HT1080 (cell line): ENCODE measurements around the gene CCND2. TPM values are rescaled to one million over a fixed set of nuclear protein-coding genes. Genes with fewer than 3 reads are reported as not detected.

ENCODE experiments used
- total RNA-seq: library from RNA; depleted of rRNA; stranded (reverse); fragments of >200 nt; shearing (Covaris generic); gene quantifications from 2 replicates; pipeline ENCODE4 v1.2.3, GENCODE V29; 2014; rRNA removed

Gene CCND2
- total RNA-seq, 1 experiment from 2014 or later = 3.2 TPM

Other genes with a start within 250 kb of the CCND2 start
- 11.0 and 13.8 TPM in 2 replicates for gene TIGAR, start 47.5 kb downstream of the CCND2 start, total RNA-seq
- not detected in 2 replicates for gene FGF23, start 106.0 kb downstream of the CCND2 start, total RNA-seq
- not detected in 2 replicates for gene FGF6, start 172.1 kb downstream of the CCND2 start, total RNA-seq